H9 (cell line): Measurements from ENCODE around the gene ZDHHC24. TPM values are rescaled to one million over a fixed set of nuclear protein-coding genes. Genes with fewer than 3 reads are reported as not detected.
A peak's percentile ranks its signal among the peaks of the same experiment; 100 is the strongest.

Experiments used
- DNase-seq: peaks from one replicate; pipeline ENCODE4 v3.0.0-alpha.2; 2017
- H2AFZ ChIP-seq: one replicate; pipeline ENCODE4 v1.6.1; 2013; ENCODE audit warnings: mild to moderate bottlenecking, low read length, control low read depth, moderate library complexity
- H2AK5ac ChIP-seq: 2 replicates; pipeline ENCODE4 v1.6.1; 2013; ENCODE audit warnings: low read length, control low read depth, mixed read lengths; ENCODE audit not compliant: insufficient read length
- H2BK120ac ChIP-seq: one replicate; pipeline ENCODE4 v1.6.1; 2013; ENCODE audit warnings: low read depth, mild to moderate bottlenecking, low read length, control low read depth, inconsistent platforms; ENCODE audit not compliant: poor library complexity, severe bottlenecking
- H2BK12ac ChIP-seq: 2 replicates; pipeline ENCODE4 v1.6.1; 2013; ENCODE audit warnings: low read length, control low read depth, mixed read lengths, low read depth; ENCODE audit not compliant: insufficient read length
- H2BK15ac ChIP-seq: 2 replicates; pipeline ENCODE4 v1.6.1; 2013; ENCODE audit warnings: low read depth, low read length, control low read depth
- H2BK20ac ChIP-seq: one replicate; pipeline ENCODE4 v1.6.1; 2013; ENCODE audit warnings: low read depth, mild to moderate bottlenecking, low read length, control low read depth, inconsistent platforms; ENCODE audit not compliant: poor library complexity, severe bottlenecking
- H2BK5ac ChIP-seq: 2 replicates; pipeline ENCODE4 v1.6.1; 2013; ENCODE audit warnings: low read length, control low read depth, mixed read lengths; ENCODE audit not compliant: insufficient read length
- H3K14ac ChIP-seq: 2 replicates; pipeline ENCODE4 v1.6.1; 2013; ENCODE audit warnings: low read length, control low read depth; ENCODE audit not compliant: insufficient read depth
- H3K18ac ChIP-seq: 2 replicates; pipeline ENCODE4 v1.6.1; 2013; ENCODE audit warnings: low read depth, mild to moderate bottlenecking, mixed read lengths, low read length, control low read depth; ENCODE audit not compliant: insufficient read length
- H3K23ac ChIP-seq: 2 replicates; pipeline ENCODE4 v1.6.1; 2013; ENCODE audit warnings: low read length, control low read depth, mixed read lengths, low read depth; ENCODE audit not compliant: insufficient read length
- H3K23me2 ChIP-seq: 2 replicates; pipeline ENCODE4 v1.6.1; 2013; ENCODE audit warnings: low read depth, mild to moderate bottlenecking, mixed read lengths, low read length, control low read depth; ENCODE audit not compliant: insufficient read length, poor library complexity, severe bottlenecking
- H3K27ac ChIP-seq: 2 replicates; pipeline ENCODE4 v1.5.1; 2013; ENCODE audit warnings: low read length, control low read depth, mixed read lengths, low read depth; ENCODE audit not compliant: insufficient read length
- H3K27me3 ChIP-seq: 2 replicates; pipeline ENCODE4 v1.6.1; 2013; ENCODE audit warnings: low read length, control low read depth, inconsistent platforms; ENCODE audit not compliant: insufficient read depth
- H3K4ac ChIP-seq: 2 replicates; pipeline ENCODE4 v1.6.1; 2013; ENCODE audit warnings: low read depth, mild to moderate bottlenecking, control low read depth, inconsistent platforms, low read length, moderate library complexity
- H3K4me1 ChIP-seq: 2 replicates; pipeline ENCODE4 v1.6.1; 2013; ENCODE audit warnings: low read length, control low read depth, inconsistent platforms; ENCODE audit not compliant: insufficient read depth
- H3K4me2 ChIP-seq: 2 replicates; pipeline ENCODE4 v1.6.1; 2013; ENCODE audit warnings: low read length, control low read depth, mixed read lengths; ENCODE audit not compliant: insufficient read length, insufficient read depth
- H3K56ac ChIP-seq: 2 replicates; pipeline ENCODE4 v1.6.1; 2013; ENCODE audit warnings: low read depth, mild to moderate bottlenecking, mixed read lengths, low read length, control low read depth; ENCODE audit not compliant: insufficient read length
- H3K79me1 ChIP-seq: 2 replicates; pipeline ENCODE4 v1.6.1; 2013; ENCODE audit warnings: low read depth, mild to moderate bottlenecking, moderate library complexity, low read length, control low read depth, inconsistent platforms; ENCODE audit not compliant: insufficient read depth, poor library complexity, severe bottlenecking
- H3K79me2 ChIP-seq: 2 replicates; pipeline ENCODE4 v1.6.1; 2013; ENCODE audit warnings: low read length, control low read depth, inconsistent platforms; ENCODE audit not compliant: insufficient read depth
- H3K9ac ChIP-seq: 2 replicates; pipeline ENCODE4 v1.6.1; 2013; ENCODE audit warnings: low read length, control low read depth, mixed read lengths; ENCODE audit not compliant: insufficient read length; ENCODE audit errors: extremely low read depth
- H3K9me3 ChIP-seq: one replicate; pipeline ENCODE4 v1.6.1; 2013; ENCODE audit warnings: low read depth, low read length, inconsistent platforms; ENCODE audit not compliant: control insufficient read depth
- H3T11ph ChIP-seq: one replicate; pipeline ENCODE4 v1.6.1; 2013; ENCODE audit warnings: mild to moderate bottlenecking, low read length, control low read depth, inconsistent platforms
- H4K20me1 ChIP-seq: one replicate; pipeline ENCODE4 v1.6.1; 2013; ENCODE audit not compliant: control insufficient read depth, insufficient read length, insufficient read depth
- H4K5ac ChIP-seq: 2 replicates; pipeline ENCODE4 v1.6.1; 2013; ENCODE audit warnings: low read depth, mild to moderate bottlenecking, mixed read lengths, low read length, control low read depth; ENCODE audit not compliant: insufficient read length
- H4K8ac ChIP-seq: replicated peaks from 2 replicates; pipeline ENCODE4 v1.6.1; 2013; ENCODE audit warnings: low read length, control low read depth, mixed read lengths, low read depth; ENCODE audit not compliant: insufficient read length
- H4K91ac ChIP-seq: 2 replicates; pipeline ENCODE4 v1.6.1; 2013; ENCODE audit warnings: low read depth, mild to moderate bottlenecking, moderate library complexity, mixed read lengths, low read length, control low read depth; ENCODE audit not compliant: insufficient read length
- H3K27ac Mint-ChIP-seq, 3 experiments: 2 replicates in 2 of 3; 3 replicates in 1 of 3; pipeline ENCODE4 v1.8.0; 2020 to 2021; ENCODE audit warnings: mixed read lengths in 3 of 3, mild to moderate bottlenecking in 1 of 3, moderate library complexity in 1 of 3
- H3K27me3 Mint-ChIP-seq: 2 replicates; pipeline ENCODE4 v1.8.0; 2021; ENCODE audit warnings: low read depth, mild to moderate bottlenecking, moderate library complexity, mixed read lengths
- H3K36me3 Mint-ChIP-seq, 3 experiments: 2 replicates in 2 of 3; 3 replicates in 1 of 3; pipeline ENCODE4 v1.8.0; 2020 to 2021; ENCODE audit warnings: low read depth in 3 of 3, mixed read lengths in 3 of 3; ENCODE audit not compliant: insufficient read depth in 1 of 3
- H3K4me1 Mint-ChIP-seq, 2 experiments: 2 replicates each; pipeline ENCODE4 v1.8.0; 2020; ENCODE audit warnings: mixed read lengths in 2 of 2
- H3K4me3 Mint-ChIP-seq, 2 experiments: 2 replicates in 1 of 2; 3 replicates in 1 of 2; pipeline ENCODE4 v1.8.0; 2020 to 2021; ENCODE audit warnings: mild to moderate bottlenecking in 2 of 2, mixed read lengths in 2 of 2, moderate library complexity in 1 of 2
- H3K9me3 Mint-ChIP-seq, 2 experiments: 2 replicates in 1 of 2; 3 replicates in 1 of 2; pipeline ENCODE4 v1.8.0; 2020; ENCODE audit warnings: mild to moderate bottlenecking in 2 of 2, mixed read lengths in 2 of 2, moderate library complexity in 1 of 2
- CTCF ChIP-seq: fragments of 200-600 bp; sonication (generic); conservative IDR thresholded peaks from 3 replicates; pipeline ENCODE4 v1.8.0; 2021; ENCODE audit warnings: antibody characterized with exemption, mild to moderate bottlenecking
- WGBS: extraction: QIAGEN DNeasy Blood & Tissue Kit; methylation state at CpG from one replicate; pipeline ENCODE4 v1.1.7; 2013; ENCODE audit warnings: missing lambda C conversion rate, low lambda C conversion rate, mixed read lengths; ENCODE audit not compliant: insufficient read length; ENCODE audit errors: extremely low coverage; 5-methylcytosine and 5-hydroxymethylcytosine counted together
- total RNA-seq: library from RNA; stranded (reverse); gene quantifications from 2 replicates; pipeline ENCODE4 v1.2.1, GENCODE V29; 2021

The ZDHHC24 gene
- total RNA-seq, 1 experiment from 2014 or later, result 8.9 TPM

- no peak for TF ChIP-seq CTCF
- Histone ChIP-seq H2AK5ac (no peak overlapping the region), H3T11ph (no peak overlapping the region), H2BK5ac (no peak overlapping the region), H3K23ac (no peak overlapping the region), H2BK15ac (no peak overlapping the region), H2BK120ac (no peak overlapping the region), H3K4me1 (no peaks in the 10 kb centered on the region), H2AFZ (no peak overlapping the region), H4K20me1 (no peaks in the 10 kb centered on the region), H3K27ac (no peak overlapping the region), H3K56ac (no peak overlapping the region), H2BK12ac (no peak overlapping the region), H3K14ac (no peak overlapping the region), H2BK20ac (no peak overlapping the region), H3K9ac (no peak overlapping the region), H3K23me2 (peaks cover 13% of the 10 kb centered on the region), H4K91ac (no peak overlapping the region), H3K4me2 (no peak overlapping the region), H4K5ac (no peak overlapping the region), H3K79me2 (no peaks in the 10 kb centered on the region), H3K18ac (no peak overlapping the region), H3K27me3 (no peaks in the 10 kb centered on the region), H4K8ac (no peak overlapping the region), H3K4ac (no peak overlapping the region), H3K79me1 (no peaks in the 10 kb centered on the region), H3K9me3 (no peaks in the 10 kb centered on the region)
- no peak for DNase-seq
- H3K27me3 Mint-ChIP-seq, result no peaks in the 10 kb centered on the region
- peaks cover 30 to 36% of the 10 kb centered on the region in 2 experiments for H3K4me1 Mint-ChIP-seq
- H3K9me3 Mint-ChIP-seq, result no peaks in the 10 kb centered on the region
- no CpG with 5 or more reads among the region's 11 CpGs for WGBS
- H3K27ac Mint-ChIP-seq, result no peak overlapping the region; a peak in 1 of 7 replicates
- H3K36me3 Mint-ChIP-seq, result peaks cover 3 to 21% (median 14%) of the 10 kb centered on the region in 3 experiments; a peak in 5 of 7 replicates
- H3K4me3 Mint-ChIP-seq, result peak overlapping the region in 1 of 2 experiments; percentile 26; a peak in 1 of 5 replicates
Observed at GRCh38 chr11:66477263-66478201, 68.3 kb downstream of the ZDHHC24 start.
